Caki2 (cell line): ENCODE data around the gene SMIM26. TPM values are rescaled to one million over a fixed set of nuclear protein-coding genes. Genes with fewer than 3 reads are reported as not detected.

ENCODE experiments used
- DNase-seq: peaks from one replicate; pipeline ENCODE4 v3.0.0-alpha.2; 2015; ENCODE audit warnings: low read depth
- in situ Hi-C: cut with HindIII; loops from 2 replicates; pipeline ENCODE4 v1.10.0; 2016; ENCODE audit warnings: low sequenced_read_pairs, low pct_unique_long_range_greater_than_20kb, mixed read lengths
- total RNA-seq: library from RNA; depleted of rRNA; stranded (reverse); fragments of >200 nt; shearing (Covaris generic); gene quantifications from 2 replicates; pipeline ENCODE4 v1.2.3, GENCODE V29; 2014; ENCODE audit warnings: low replicate concordance

SMIM26 gene
- total RNA-seq, 1 experiment from 2014 or later, result 161 TPM

GRCh38 chr20:18571009-18571408 lies 3.8 kb downstream of the SMIM26 start:
- in situ Hi-C loops, result no loop called here
- no peak for DNase-seq

GRCh38 chr20:18571578-18571977 lies 4.3 kb downstream of the SMIM26 start:
- DNase-seq, result no peak
- in situ Hi-C loops, result no loop called here

GRCh38 chr20:18577942-18578341 lies 10.7 kb downstream of the SMIM26 start:
- no peak for DNase-seq
- in situ Hi-C loops, result no loop called here

GRCh38 chr20:18578581-18578980 lies 11.3 kb downstream of the SMIM26 start:
- no peak for DNase-seq
- in situ Hi-C loops, result no loop called here

GRCh38 chr20:18580012-18580411 lies 12.8 kb downstream of the SMIM26 start:
- in situ Hi-C loops, result no loop called here
- no peak for DNase-seq

- in situ Hi-C loops, result loop anchor here (5.0 kb wide), 1 partner anchor 78 kb away; the partner anchor contains the start of gene SEC23B
- DNase-seq, result peak; percentile 98
Measured at GRCh38 chr20:18585134-18585533, 17.9 kb downstream of the SMIM26 start.

- in situ Hi-C loops, result loop anchor here (5.0 kb wide), 1 partner anchor 81 kb away; the partner anchor contains the start of gene SEC23B
- peak; percentile 89 for DNase-seq
Measured at GRCh38 chr20:18587665-18588573, 20.7 kb downstream of the SMIM26 start, which contains the start of gene DTD1. Gene DTD1, plus strand, starts transcription at chr20:18588054. Its CDS starts 19 bp downstream, at chr20:18588073.

GRCh38 chr20:18588574-18588933 lies 21.3 kb downstream of the SMIM26 start:
- in situ Hi-C loops, result loop anchor here (5.0 kb wide), 1 partner anchor 81 kb away; the partner anchor contains the start of gene SEC23B
- DNase-seq, result no peak

GRCh38 chr20:18589941-18590674 lies 22.9 kb downstream of the SMIM26 start:
- in situ Hi-C loops, result loop anchor here (5.0 kb wide), 1 partner anchor 83 kb away; the partner anchor contains the start of gene SEC23B
- DNase-seq, result peak; percentile 11

- DNase-seq, result no peak
- in situ Hi-C loops, result no loop called here
Measured at GRCh38 chr20:18596270-18596669, 29.0 kb downstream of the SMIM26 start.

- in situ Hi-C loops, result no loop called here
- DNase-seq, result no peak
Measured at GRCh38 chr20:18609741-18610140, 42.5 kb downstream of the SMIM26 start.

GRCh38 chr20:18611492-18611891 lies 44.3 kb downstream of the SMIM26 start:
- no peak for DNase-seq
- in situ Hi-C loops, result no loop called here

GRCh38 chr20:18613553-18613952 lies 46.3 kb downstream of the SMIM26 start:
- in situ Hi-C loops, result no loop called here
- peak; percentile 52 for DNase-seq

GRCh38 chr20:18614244-18614643 lies 47.0 kb downstream of the SMIM26 start:
- DNase-seq, result no peak
- in situ Hi-C loops, result no loop called here

- DNase-seq, result no peak
- in situ Hi-C loops, result no loop called here
Measured at GRCh38 chr20:18615020-18615650, 47.9 kb downstream of the SMIM26 start.
